Measurements from ENCODE around the gene CCDC32.

The CCDC32 gene

GRCh38 chr15:40564591-40565332 is at the start of gene CCDC32:
CCDC32 (minus strand) TSS chr15:40565042; CDS start chr15:40563015, 2,027 bp downstream.
- TF ChIP-seq CTCF (IDR thresholded peaks at IDR 0.05; ENCODE audit: extremely low read depth, missing control alignments), result no peak

GRCh38 chr15:40613080-40613479 is 48.2 kb upstream of the CCDC32 start:
- no peak for TF ChIP-seq CTCF (IDR thresholded peaks at IDR 0.05; ENCODE audit: extremely low read depth, missing control alignments)
- DNase-seq (ENCODE audit: low spot score), result no peak

More at GRCh38 chr15:40564591-40565332, at the start of gene CCDC32:
- peak; percentile 95 for DNase-seq (ENCODE audit: low spot score)

- DNase-seq (ENCODE audit: low spot score), result no peak
- TF ChIP-seq CTCF (IDR thresholded peaks at IDR 0.05; ENCODE audit: extremely low read depth, missing control alignments), result no peak
These were observed 39.1 kb upstream of the CCDC32 start for GRCh38 chr15:40603935-40604334.

- no peak for DNase-seq (ENCODE audit: low spot score)
- no peak for TF ChIP-seq CTCF (IDR thresholded peaks at IDR 0.05; ENCODE audit: extremely low read depth, missing control alignments)
These were observed 36.1 kb upstream of the CCDC32 start for GRCh38 chr15:40600956-40601355.

GRCh38 chr15:40598672-40599071 is 33.8 kb upstream of the CCDC32 start:
- DNase-seq (ENCODE audit: low spot score), result no peak
- TF ChIP-seq CTCF (IDR thresholded peaks at IDR 0.05; ENCODE audit: extremely low read depth, missing control alignments), result no peak

GRCh38 chr15:40598126-40598525 is 33.3 kb upstream of the CCDC32 start:
- DNase-seq (ENCODE audit: low spot score), result no peak
- no peak for TF ChIP-seq CTCF (IDR thresholded peaks at IDR 0.05; ENCODE audit: extremely low read depth, missing control alignments)

- no peak for DNase-seq (ENCODE audit: low spot score)
- no peak for TF ChIP-seq CTCF (IDR thresholded peaks at IDR 0.05; ENCODE audit: extremely low read depth, missing control alignments)
These were observed 32.2 kb upstream of the CCDC32 start for GRCh38 chr15:40597024-40597423.

Measured in GM20000 (cell line).